Fibroblast of mammary gland (primary cell): Measurements from ENCODE around the gene CACNA2D3.

Experiments used
- DNase-seq: peaks from one replicate; pipeline ENCODE4 v3.0.0-alpha.2; 2010; ENCODE audit warnings: low read depth
- H3K4me3 ChIP-seq: 2 replicates; pipeline ENCODE4 v1.5.1; 2011; ENCODE audit warnings: low read depth, mild to moderate bottlenecking, low read length, moderate library complexity; ENCODE audit not compliant: control insufficient read depth
- TF ChIP-seq, protein P1 (sequence below): conservative IDR thresholded peaks from 2 replicates; pipeline ENCODE4 v1.5.1; 2011; ENCODE audit warnings: low read depth, low read length, inconsistent platforms; ENCODE audit not compliant: control insufficient read depth, insufficient read depth

The CACNA2D3 gene

DNA sequence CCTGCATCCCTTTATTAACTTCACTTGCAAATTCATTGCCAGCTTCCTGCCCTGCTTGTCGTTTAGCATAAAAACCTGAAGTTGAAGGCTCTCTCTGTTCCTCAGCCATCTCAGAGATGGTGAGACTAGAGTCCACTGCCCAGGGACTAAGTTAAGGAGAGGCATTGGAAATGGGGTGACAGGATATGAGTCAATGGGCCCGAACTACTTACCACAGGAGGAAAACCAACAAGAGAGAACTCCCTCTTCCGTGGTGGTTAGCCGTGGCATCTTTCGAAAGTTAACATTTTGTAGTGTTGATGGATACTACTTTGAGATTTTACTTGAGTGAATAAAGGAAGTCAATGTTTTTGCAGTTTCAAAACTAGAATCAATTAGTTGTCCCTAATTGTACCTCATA is 740.2 kb downstream of the CACNA2D3 start:
- TF ChIP-seq, protein P1, sequence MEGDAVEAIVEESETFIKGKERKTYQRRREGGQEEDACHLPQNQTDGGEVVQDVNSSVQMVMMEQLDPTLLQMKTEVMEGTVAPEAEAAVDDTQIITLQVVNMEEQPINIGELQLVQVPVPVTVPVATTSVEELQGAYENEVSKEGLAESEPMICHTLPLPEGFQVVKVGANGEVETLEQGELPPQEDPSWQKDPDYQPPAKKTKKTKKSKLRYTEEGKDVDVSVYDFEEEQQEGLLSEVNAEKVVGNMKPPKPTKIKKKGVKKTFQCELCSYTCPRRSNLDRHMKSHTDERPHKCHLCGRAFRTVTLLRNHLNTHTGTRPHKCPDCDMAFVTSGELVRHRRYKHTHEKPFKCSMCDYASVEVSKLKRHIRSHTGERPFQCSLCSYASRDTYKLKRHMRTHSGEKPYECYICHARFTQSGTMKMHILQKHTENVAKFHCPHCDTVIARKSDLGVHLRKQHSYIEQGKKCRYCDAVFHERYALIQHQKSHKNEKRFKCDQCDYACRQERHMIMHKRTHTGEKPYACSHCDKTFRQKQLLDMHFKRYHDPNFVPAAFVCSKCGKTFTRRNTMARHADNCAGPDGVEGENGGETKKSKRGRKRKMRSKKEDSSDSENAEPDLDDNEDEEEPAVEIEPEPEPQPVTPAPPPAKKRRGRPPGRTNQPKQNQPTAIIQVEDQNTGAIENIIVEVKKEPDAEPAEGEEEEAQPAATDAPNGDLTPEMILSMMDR = no peak
- no peak overlapping the region for H3K4me3 ChIP-seq
- peak; percentile 36 for DNase-seq

DNA sequence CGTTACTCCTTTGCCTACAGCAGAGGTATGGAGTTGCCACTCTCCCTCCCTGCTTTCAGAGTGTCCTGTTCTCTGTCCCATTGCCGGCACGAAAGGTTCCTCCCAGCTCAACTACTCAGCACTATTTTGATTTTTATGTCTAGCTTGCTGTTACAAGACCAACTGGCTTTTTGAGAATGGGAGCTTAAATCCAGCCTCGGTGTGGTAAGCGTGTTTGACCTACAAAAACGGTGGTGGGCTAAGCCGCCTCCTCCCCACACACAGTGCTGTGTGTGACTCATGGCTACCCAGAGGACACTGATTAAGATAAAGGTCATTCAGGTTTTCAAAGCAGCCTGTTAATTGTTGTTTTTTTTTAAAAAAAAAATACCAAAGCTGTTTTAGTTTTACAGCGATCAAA is 741.0 kb downstream of the CACNA2D3 start:
- TF ChIP-seq, protein P1 = no peak
- H3K4me3 ChIP-seq = no peak overlapping the region
- DNase-seq = peak; percentile 51

DNA sequence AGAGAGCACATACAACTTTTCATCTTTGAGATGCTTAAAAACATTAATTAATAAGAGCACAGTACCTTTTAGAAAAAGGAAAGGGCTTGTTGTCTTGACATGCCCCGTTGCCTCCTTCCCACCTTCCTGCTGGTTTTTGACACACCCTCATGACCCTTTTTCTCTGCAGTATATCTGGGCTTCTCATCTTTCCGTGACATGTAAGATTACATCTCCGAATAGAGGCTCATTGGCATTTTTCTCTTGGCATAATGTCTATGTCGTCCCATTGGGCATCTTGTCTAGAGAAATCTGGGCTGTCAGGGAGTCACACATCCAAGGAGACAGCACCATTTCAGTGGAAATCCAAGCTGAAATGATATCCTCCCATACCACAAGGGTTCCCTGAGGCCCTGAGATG is 741.4 kb downstream of the CACNA2D3 start:
- DNase-seq = no peak
- TF ChIP-seq, protein P1 = no peak
- H3K4me3 ChIP-seq = no peak overlapping the region

DNA sequence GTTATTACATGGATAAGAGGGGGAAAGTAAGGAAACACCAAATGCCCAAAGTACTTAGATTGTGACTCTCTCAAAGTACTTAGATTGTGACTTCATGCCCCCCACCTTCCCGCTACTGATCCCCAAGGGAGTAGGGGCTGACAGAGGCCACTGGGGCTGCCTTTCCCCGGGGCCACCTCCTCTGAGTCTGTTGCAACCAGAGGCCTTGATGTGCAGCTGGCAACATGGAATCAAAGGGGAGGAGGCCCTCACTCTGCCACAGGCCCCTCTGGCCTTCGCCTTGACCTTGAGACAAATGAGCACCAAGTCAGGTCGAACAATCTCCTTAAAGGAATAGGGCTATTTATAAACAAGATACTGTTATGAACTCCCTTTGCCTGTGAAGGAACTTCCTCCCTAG is 743.0 kb downstream of the CACNA2D3 start:
- no peak overlapping the region for H3K4me3 ChIP-seq
- DNase-seq = no peak
- TF ChIP-seq, protein P1 = no peak

DNA sequence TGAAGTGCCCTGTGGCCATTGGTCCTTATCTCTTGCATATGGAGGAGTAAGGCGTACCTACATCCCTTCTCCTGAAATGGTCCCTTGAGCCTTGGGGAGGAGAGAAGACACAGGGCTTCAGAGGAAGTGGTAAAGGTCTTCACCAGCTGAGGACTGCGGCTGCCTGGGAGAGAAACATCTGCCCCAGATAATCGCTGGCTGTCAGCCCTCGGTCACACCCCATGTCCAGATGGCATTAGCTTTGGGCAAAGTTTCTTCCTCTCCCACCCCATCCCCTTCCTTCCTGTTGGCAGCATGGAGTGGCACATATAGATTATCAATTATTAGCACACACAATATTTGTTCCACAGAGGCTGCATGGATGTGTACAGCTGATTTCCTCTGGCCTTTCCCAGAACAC is 743.9 kb downstream of the CACNA2D3 start:
- TF ChIP-seq, protein P1 = no peak
- DNase-seq = no peak
- no peak overlapping the region for H3K4me3 ChIP-seq

DNA sequence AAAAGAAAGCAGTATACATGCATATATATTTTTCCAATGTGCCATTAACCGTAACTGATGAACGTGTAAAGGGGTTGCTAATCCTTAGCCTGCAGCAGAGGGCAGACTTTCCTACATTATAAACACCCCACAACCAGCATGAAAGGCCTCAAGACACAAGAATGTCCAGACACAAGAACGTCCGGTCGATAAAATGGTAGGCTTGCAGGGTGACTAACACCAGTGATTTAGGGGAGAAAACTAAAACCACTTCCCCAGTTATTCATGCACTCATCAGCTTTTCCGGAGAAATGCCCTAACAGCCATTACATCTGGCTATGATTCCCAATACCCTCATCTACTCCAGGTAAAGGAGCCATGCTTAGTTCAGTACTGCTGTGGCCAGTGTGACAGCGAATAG is 748.1 kb downstream of the CACNA2D3 start:
- H3K4me3 ChIP-seq = no peak overlapping the region
- TF ChIP-seq, protein P1 = peak; percentile 88
- DNase-seq = peak; percentile 98

DNA sequence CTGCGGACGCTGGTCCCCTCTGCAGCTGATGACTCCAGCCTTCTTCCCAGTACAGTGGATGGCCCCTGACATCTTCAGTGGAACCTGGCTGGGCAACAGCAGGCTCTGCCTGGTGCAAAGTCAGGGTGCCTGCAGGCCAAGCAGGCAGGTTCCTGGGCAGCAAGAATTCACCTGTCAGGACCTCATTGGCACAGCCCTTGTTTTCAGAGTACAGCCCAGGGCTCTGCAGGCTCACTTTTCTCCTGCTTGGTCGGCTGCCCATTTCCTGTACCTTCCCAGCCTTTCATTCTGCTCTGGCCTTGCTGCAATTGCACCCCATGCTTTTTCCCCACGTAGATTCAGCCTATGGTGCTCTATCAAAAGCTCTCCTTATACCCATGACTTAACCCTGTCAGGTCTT is 749.5 kb downstream of the CACNA2D3 start:
- no peak overlapping the region for H3K4me3 ChIP-seq
- DNase-seq = no peak
- TF ChIP-seq, protein P1 = no peak
